SK-N-MC (cell line): ENCODE measurements around the gene CAPS.

Experiments used
- EZH2 ChIP-seq: fragments of 200-600 bp; sonication (generic); IDR thresholded peaks from one replicate; pipeline ENCODE4 v1.6.1; 2017; ENCODE audit warnings: antibody characterized with exemption
- FOXP2 ChIP-seq: optimal IDR thresholded peaks from 2 replicates; pipeline ENCODE3; 2011; ENCODE audit warnings: mild to moderate bottlenecking, moderate library complexity; ENCODE audit not compliant: insufficient read depth; ENCODE audit errors: extremely low read length, control extremely low read depth
- POLR2AphosphoS5 ChIP-seq: IDR thresholded peaks from 2 replicates; pipeline ENCODE4 v1.6.1; 2012; ENCODE audit warnings: mild to moderate bottlenecking, low read depth, low read length, borderline replicate concordance

DNA sequence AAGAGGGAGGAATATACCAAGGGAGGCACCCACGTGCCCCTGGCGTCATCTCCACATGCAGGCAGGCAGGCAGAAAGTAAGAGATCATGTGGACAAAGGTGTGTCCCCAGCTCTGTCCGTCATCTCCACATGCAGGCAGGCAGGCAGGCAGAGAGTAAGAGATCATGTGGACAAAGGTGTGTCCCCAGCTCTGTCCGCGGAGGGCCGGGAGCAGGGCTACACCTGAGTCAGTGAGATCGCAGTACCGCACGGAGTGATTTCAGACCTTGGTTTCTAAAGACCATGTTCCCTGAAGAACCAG, 22.2 kb downstream of the CAPS start:
- TF ChIP-seq POLR2AphosphoS5 (no peak), FOXP2 (no peak), EZH2 (no peak)
